Left lung (tissue), 14 donors: ENCODE data around the gene STAM. TPM values are rescaled to one million over a fixed set of nuclear protein-coding genes. Genes with fewer than 3 reads are reported as not detected.

Source experiments
- ATAC-seq: fragments of 200-7000 bp; cut with Tn5 transposase; one replicate; pipeline ENCODE4 v1.9.1; 2020; ENCODE audit warnings: moderate library complexity
- DNase-seq, 4 donors: peaks; one replicate each; pipeline ENCODE4 v3.0.0-alpha.2; 2013 to 2020
- H3K27ac ChIP-seq, 2 donors: fragments of 200-600 bp; sonication (generic) in 1 of 2; one replicate each; pipeline versions ENCODE4 v1.5.0 to v1.8.0; 2020 to 2021
- H3K27me3 ChIP-seq, 2 donors: fragments of 200-600 bp; sonication (generic) in 1 of 2; one replicate each; pipeline versions ENCODE4 v1.5.0 to v1.8.0; 2020 to 2021
- H3K36me3 ChIP-seq, 2 donors: fragments of 200-600 bp; sonication (generic) in 1 of 2; one replicate each; pipeline versions ENCODE4 v1.5.0 to v1.8.0; 2020 to 2021
- H3K4me1 ChIP-seq, 2 donors: fragments of 200-600 bp; one replicate each; pipeline ENCODE4 v1.8.0; 2021
- H3K4me3 ChIP-seq, 2 donors: fragments of 200-600 bp; sonication (generic) in 1 of 2; one replicate each; pipeline versions ENCODE4 v1.5.0 to v1.8.0; 2020 to 2021; ENCODE audit warnings: mild to moderate bottlenecking in 1 of 2
- H3K9me3 ChIP-seq, 2 donors: fragments of 200-600 bp; sonication (generic) in 1 of 2; one replicate each; pipeline versions ENCODE4 v1.5.0 to v1.8.0; 2020 to 2021
- CTCF ChIP-seq, 2 donors: fragments of 200-600 bp; sonication (generic) in 1 of 2; IDR thresholded peaks; one replicate each; pipeline versions ENCODE4 v1.5.0 to v1.8.0; 2021; ENCODE audit warnings: antibody characterized with exemption in 2 of 2
- intact Hi-C, 2 donors: fragments of 100-400 bp; cut with DNase I; formaldehyde crosslinking; loops; one replicate each; pipeline versions ENCODE4 v1.11.2 to v1.14.2; 2022
- long read RNA-seq, 12 donors: library from polyadenylated mRNA in 2 of 12; unstranded in 2 of 12; transcript quantifications; one replicate each; pipeline ENCODE4 v2.0.0 and lab custom pipeline, GENCODE V29; 2019 to 2026
- polyA plus RNA-seq, 6 donors: library from polyadenylated mRNA; unstranded; fragments of 120-200 nt; gene quantifications; one replicate each; pipeline ENCODE4 v1.2.1, GENCODE V29; 2013; ENCODE audit not compliant: insufficient read length in 6 of 6
- total RNA-seq, 2 donors: library from RNA; stranded (reverse); fragmentation: NEBNext Ultra II Directional; extraction: Animal tissue kit (Norgen Biotek cat#: 25700); gene quantifications; one replicate each; pipeline ENCODE4 v1.2.1, GENCODE V29; 2021
- donor health status: DM: no; HTN: yes; CAD: no.
- donor health status: DM: no; HTN: no; CAD: no.

Gene STAM
- total RNA-seq (10 to 100 TPM; 36.4 to 42.3 TPM), polyA plus RNA-seq (10 to 100 TPM; 33.4 to 40.4 (median 37.8) TPM)
- long read RNA-seq, donor 1, transcript STAM-202 (14 exons, 2,972 nt): major isoform, 6 of 30 reads
- long read RNA-seq, donor 1, partial matches to known transcripts: 24 of 30 reads
- long read RNA-seq, donor 1, other reads (novel, unspliced or antisense): 0 of 30 reads
- long read RNA-seq, donor 2, partial matches to known transcripts: 9 of 14 reads
- long read RNA-seq, donor 2, other reads (novel, unspliced or antisense): 0 of 14 reads
- long read RNA-seq, donor 3, transcript STAM-202 (14 exons, 2,972 nt): major isoform, 6 of 11 reads
- long read RNA-seq, donor 3, partial matches to known transcripts: 5 of 11 reads
- long read RNA-seq, donor 3, other reads (novel, unspliced or antisense): 0 of 11 reads
- long read RNA-seq, donor 4, partial matches to known transcripts: 1 of 6 reads
- long read RNA-seq, donor 4, other reads (novel, unspliced or antisense): 2 of 6 reads
- long read RNA-seq, donor 5, partial matches to known transcripts: 6 of 8 reads
- long read RNA-seq, donor 5, other reads (novel, unspliced or antisense): 0 of 8 reads
- long read RNA-seq, donor 6, partial matches to known transcripts: 0 of 3 reads
- long read RNA-seq, donor 6, other reads (novel, unspliced or antisense): 0 of 3 reads
- long read RNA-seq, donor 7, transcript STAM-202 (14 exons, 2,972 nt): major isoform, 6 of 6 reads
- long read RNA-seq, donor 7, partial matches to known transcripts: 0 of 6 reads
- long read RNA-seq, donor 7, other reads (novel, unspliced or antisense): 0 of 6 reads
- long read RNA-seq, donor 8, transcript STAM-202 (14 exons, 2,972 nt): major isoform, 5 of 14 reads
- long read RNA-seq, donor 8, partial matches to known transcripts: 9 of 14 reads
- long read RNA-seq, donor 8, other reads (novel, unspliced or antisense): 0 of 14 reads
- long read RNA-seq, donor 9: 0 reads
- long read RNA-seq, donor 10, partial matches to known transcripts: 1 of 2 reads
- long read RNA-seq, donor 10, other reads (novel, unspliced or antisense): 0 of 2 reads
- long read RNA-seq, donor 11, transcript STAM-202 (14 exons, 2,972 nt): major isoform, 8 of 43 reads
- long read RNA-seq, donor 11, partial matches to known transcripts: 35 of 43 reads
- long read RNA-seq, donor 11, other reads (novel, unspliced or antisense): 0 of 43 reads
- long read RNA-seq, donor 12, partial matches to known transcripts: 8 of 12 reads
- long read RNA-seq, donor 12, other reads (novel, unspliced or antisense): 0 of 12 reads

GRCh38 chr10:17643755-17644484, at the start of gene STAM:
TSS of gene STAM (plus strand) at chr10:17644151. CDS start at chr10:17644340, 189 bp downstream.
- Histone ChIP-seq H3K4me3 (peak within 1 kb of the TSS; percentile 66 to 84), H3K9me3 (no peaks in the 10 kb centered on the region), H3K27ac (peak within 1 kb of the TSS; percentile 96 to 98), H3K27me3 (no peaks in the 10 kb centered on the region), H3K36me3 (no peaks in the 10 kb centered on the region), H3K4me1 (peaks cover 16 to 55% of the 10 kb centered on the region in 2 donors)
- DNase-seq (peak; percentile 92 to 98 (median 96)), ATAC-seq (peak; percentile 91)
- intact Hi-C loops: no loop called here
- TF ChIP-seq CTCF (IDR thresholded peaks at IDR 0.05): no peak

GRCh38 chr10:17597386-17597785, 46.6 kb upstream of the STAM start:
- intact Hi-C loops: no loop called here
- H3K4me1 ChIP-seq: no peaks in the 10 kb centered on the region
- no peak for DNase-seq
- H3K4me3 ChIP-seq: no peak overlapping the region
- ATAC-seq: no peak
- H3K27me3 ChIP-seq: no peaks in the 10 kb centered on the region
- no peak overlapping the region for H3K27ac ChIP-seq
- no peaks in the 10 kb centered on the region for H3K9me3 ChIP-seq
- no peak for TF ChIP-seq CTCF (IDR thresholded peaks at IDR 0.05)
- H3K36me3 ChIP-seq: no peaks in the 10 kb centered on the region

- peak in 1 of 4 donors; percentile 24 for DNase-seq
- no peak for ATAC-seq
- intact Hi-C loops: no loop called here
These were observed 44.9 kb upstream of the STAM start for GRCh38 chr10:17599089-17599488.

GRCh38 chr10:17605936-17606335, 38.0 kb upstream of the STAM start:
- Histone ChIP-seq H3K4me1 (no peaks in the 10 kb centered on the region), H3K27ac (no peak overlapping the region), H3K9me3 (no peaks in the 10 kb centered on the region), H3K36me3 (no peaks in the 10 kb centered on the region), H3K4me3 (no peak overlapping the region), H3K27me3 (no peaks in the 10 kb centered on the region)
- ATAC-seq (no peak), DNase-seq (no peak)
- intact Hi-C loops: no loop called here
- no peak for TF ChIP-seq CTCF (IDR thresholded peaks at IDR 0.05)

More at GRCh38 chr10:17599089-17599488, 44.9 kb upstream of the STAM start:
- peak in 1 of 2 donors; percentile 11 for TF ChIP-seq CTCF (IDR thresholded peaks at IDR 0.05)
- no peaks in the 10 kb centered on the region for H3K27me3 ChIP-seq
- no peak overlapping the region for H3K4me3 ChIP-seq
- no peak overlapping the region for H3K27ac ChIP-seq
- no peaks in the 10 kb centered on the region for H3K9me3 ChIP-seq
- no peaks in the 10 kb centered on the region for H3K36me3 ChIP-seq
- no peaks in the 10 kb centered on the region for H3K4me1 ChIP-seq
